Smooth muscle cell of the brain vasculature (primary cell): ENCODE measurements around the gene CDCA8.
"Not testable (repeated sequence)": the region's sequence is repeated elsewhere in the genome, so short reads cannot be mapped to it uniquely, and the experiment has no call there.

Source experiments
- DNase-seq: peaks from one replicate; pipeline ENCODE4 v3.0.0-alpha.2; 2012; ENCODE audit warnings: low read depth, low spot score

The CDCA8 gene

GRCh38 chr1:37732111-37732780 lies 39.9 kb downstream of the CDCA8 start:
- no peak for DNase-seq

DNA sequence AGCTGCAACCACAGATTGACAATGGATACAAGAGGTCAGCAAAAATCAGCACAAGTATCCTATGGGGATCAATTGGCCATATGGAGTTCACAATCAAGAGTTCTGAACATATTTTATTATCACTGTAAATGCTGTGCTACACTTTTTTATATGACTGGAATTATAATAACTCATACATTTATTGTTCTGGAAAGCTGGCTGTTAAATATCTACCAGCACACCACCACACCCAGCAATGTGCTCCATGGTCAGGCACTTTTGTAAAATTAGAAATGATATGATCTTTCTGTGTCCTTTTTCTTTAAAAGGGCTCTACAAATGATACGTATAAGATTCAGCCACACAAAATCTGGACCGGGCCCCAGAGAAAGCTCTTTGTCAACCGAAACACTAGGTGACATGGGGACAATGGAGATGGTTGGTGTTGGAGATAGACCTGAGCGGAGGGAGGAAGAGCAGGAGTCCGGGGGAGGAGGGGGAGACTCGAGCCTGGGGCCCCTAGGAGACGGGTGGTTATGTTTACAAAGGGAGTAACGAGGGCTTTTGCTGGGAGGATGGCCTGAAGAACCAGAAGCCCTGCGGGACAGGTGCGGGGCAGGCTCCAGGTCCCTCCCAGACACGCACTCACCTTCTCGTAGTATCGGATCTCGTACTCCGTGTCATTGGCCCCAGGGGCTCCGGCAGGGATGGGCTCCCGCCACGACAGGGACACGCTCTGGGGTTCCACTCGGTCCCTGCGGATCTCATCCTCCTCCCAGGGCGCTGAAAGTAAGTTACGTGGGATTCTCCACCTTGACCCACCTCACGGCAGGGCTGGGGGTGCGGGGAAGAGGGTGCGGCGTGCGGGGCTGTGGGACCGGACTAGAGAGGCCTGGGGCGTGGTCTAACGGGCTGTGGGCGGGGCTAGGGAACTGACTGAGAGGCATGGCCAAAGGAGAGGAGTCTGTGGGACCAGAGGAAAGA lies 42.6 kb downstream of the CDCA8 start:
- DNase-seq: no peak

DNA sequence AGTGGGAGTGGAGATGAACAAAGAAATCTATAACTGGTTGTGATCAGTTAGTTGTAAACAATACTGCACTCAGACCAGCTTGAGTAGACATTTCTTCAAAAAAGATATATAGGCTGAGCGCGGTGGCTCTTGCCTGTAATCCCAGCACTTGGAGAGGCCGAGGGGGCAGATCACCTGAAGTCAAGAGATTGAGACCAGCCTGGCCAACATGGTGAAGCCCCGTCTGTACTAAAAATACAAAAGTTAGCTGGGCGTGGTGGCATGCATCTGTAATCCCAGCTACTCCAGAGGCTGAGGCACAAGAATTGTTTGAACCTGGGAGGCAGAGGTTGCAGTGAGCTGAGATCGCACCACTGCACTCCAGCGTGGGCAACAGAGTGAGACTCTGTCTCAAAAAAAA lies 45.7 kb downstream of the CDCA8 start:
- not testable (repeated sequence) for DNase-seq

DNA sequence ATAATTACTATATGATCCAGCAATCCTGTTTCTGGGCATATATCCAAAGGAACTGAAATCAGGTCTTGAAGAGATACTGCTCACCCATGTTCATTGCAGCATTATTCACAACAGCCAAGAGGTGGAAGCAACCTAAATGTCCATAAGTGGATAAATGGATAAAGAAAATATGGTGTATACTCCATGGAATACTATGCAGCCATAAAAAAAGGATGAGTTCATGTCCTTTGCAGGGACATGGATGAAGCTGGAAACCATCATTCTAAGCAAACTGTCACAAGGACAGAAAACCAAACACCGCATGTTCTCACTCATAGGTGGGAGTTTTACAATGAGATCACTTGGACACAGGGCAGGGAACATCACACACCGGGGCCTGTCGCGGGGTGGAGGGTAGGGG lies 46.3 kb downstream of the CDCA8 start:
- DNase-seq: not testable (repeated sequence)

DNA sequence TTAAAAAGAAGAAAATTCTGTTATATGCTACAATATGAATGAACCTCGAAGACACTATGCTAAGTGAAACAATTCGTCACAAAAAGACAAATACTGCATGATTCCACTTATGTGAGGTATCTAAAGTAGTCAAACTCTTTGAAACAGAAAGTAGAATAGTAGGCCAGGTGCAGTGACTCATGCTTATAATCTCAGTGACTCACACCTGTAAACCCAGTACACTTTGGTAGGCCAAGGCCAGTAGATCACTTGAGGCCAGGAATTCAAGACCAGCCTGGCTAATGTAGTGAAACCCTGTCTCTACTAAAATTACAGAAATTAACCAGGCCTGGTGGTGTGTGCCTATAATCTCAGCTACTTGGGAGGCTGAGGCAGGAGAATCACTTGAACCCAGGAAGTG lies 46.9 kb downstream of the CDCA8 start:
- no peak for DNase-seq

GRCh38 chr1:37741130-37741529 lies 48.8 kb downstream of the CDCA8 start:
- no peak for DNase-seq

DNA sequence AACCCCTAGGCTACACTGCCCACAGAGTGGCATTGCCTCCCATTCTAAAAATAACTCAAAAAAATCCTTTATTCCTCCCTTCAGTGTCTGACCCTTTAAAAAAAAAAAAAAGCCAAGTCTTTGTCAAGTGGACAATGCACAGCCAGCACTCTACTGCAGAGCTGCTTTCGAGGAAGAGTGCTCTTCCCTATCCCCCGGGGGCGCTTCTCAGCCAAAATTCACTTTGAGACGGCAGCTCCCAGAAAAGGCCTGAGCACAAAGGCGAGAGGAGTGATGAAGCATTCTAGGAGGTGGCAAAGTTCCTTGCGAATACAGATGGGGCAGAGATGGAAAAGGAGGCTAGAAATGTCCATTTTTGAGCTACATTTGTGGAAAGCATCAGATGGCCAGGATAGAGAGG lies 49.3 kb downstream of the CDCA8 start:
- no peak for DNase-seq

GRCh38 chr1:37746806-37747205 lies 54.5 kb downstream of the CDCA8 start:
- DNase-seq: no peak

DNA sequence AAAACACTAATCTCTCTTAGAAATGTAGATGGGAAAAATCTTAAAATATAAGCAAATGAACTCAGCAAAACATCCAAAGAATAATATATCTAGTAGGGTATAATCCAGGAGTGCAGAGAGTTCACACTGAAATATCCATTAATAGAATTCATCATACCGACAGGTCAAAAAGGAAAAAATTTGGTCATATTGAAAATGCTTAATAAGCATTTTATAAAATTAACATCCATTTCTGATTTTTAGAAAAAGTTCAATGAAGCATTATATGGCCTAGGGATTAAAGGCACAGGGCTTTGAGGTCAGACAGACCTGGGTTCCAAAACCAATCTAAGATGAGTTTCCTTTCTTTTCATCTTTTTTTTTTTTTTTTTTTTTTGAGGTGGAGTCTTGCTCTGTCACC lies 56.2 kb downstream of the CDCA8 start:
- no peak for DNase-seq

- DNase-seq: no peak
These were observed 59.9 kb downstream of the CDCA8 start for GRCh38 chr1:37752213-37752582.

DNA sequence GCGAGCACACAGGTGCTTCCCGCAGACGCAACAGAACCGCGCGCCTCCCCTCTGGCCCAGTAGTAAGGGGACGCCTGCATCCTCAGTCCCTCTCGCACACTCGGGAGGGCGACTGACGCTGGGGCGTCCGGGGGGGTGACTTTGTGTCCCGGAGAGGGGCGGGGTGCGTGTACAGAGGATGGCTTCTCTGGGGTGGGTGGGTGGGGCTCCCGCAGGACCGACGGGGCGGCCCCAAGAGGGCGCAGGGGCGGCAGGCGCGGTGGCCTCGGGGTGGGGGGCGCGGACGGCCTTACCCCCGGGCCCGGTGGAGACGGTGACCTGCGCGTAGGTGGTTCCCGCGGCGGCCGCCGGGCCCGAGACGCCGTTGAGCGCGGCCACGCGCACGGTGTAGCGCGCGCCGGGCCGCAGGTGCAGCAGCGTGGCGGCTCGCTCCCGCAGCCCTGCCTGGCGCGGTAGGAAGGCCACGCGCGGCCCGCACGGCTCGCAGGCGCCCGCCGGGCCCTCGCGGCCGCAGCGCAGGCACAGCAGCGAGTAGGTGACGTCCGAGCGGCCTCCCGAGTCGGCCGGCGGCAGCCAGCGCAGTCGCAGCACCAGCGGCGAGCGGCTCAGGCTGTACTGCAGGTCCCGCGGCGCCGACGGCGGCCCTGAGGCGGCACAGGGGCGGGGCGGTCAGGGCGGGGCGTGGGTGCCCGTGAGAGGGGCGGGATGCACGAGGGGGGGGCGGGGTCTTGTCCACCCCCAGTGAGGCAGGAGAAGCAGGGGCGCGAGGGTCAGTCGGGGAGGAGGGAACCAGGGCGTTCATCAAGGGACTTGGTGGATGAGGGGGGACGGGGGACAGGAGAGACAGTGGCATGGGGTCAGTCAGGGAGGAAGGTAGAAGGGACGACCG lies 60.5 kb downstream of the CDCA8 start:
- DNase-seq: no peak

DNA sequence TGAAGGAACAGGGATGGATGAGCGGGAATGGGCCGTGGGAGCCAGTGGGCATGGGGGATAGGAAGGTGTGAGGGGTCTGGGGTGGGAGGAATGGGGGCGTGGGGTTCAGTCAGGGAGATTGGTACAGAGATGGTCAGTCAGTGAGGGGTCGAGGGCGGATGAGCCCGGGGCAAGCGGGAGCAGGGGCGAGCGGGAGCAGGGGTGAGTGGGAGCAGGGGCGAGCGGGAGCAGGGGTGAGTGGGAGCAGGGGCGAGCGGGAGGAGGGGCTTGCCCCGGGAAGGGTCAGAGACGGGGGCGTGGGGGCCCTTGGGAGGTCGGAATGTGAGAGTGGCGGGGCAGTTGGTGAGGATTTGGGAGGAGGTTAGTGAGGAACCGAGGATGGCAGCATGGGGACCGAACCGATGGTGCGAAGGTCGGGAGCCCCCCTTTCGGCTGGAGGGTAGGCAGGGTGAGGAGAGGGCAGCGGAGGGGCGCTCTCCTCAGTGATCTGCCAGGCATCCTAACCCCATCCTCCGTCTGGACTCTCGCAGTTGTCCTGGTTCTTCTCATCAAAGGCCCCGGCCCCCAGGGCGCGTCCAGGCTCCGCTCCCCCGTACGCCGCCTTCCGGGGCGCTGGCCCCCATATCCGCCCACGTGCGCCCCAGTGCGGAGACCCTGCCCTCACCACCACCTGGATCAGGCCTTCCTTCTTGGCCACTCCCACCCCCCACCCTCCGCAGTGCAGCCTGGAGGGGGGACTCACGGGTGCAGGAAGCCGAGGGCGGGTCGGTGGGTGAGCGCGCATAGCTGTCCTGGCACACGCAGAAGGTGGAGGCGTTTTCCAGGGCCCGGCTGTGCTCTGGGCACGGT lies 61.4 kb downstream of the CDCA8 start:
- no peak for DNase-seq

- DNase-seq: no peak
These were observed 63.0 kb downstream of the CDCA8 start for GRCh38 chr1:37755290-37755689.

DNA sequence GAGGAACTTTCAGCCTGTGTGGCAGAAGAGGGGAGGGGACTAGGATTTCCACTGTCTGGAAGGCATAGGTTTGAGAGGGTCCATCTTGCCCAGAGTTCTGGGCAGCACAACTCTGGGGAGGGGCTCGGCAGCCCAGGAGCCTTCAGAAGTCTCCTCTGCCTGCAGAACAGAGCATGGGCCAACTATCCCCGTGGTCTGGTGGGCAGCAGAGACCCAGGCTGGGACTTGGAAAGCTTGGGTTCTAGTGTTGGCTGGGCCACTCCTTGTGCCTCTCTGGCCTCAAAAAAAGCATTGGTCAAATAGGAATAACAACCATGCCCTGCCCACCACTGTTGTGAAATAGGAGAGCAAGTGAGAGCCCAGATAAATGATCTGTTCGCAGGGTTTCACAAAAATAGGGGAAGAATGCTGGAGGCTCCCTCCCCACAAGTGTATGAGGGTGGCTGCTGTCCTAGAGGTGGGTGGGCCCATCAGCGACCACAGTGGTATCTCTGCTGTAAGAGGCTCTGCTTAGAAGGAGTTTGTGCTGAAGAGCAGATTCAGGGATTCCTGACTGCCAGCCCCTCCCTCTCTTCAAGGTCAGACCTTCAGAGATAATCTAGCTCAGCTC lies 63.7 kb downstream of the CDCA8 start:
- DNase-seq: no peak
